ENCODE data around the gene NTRK2.

- no peak for TF ChIP-seq REST (IDR thresholded peaks at IDR 0.05; ENCODE audit: insufficient read depth in 1 of 2, low read depth in 2 of 2, low read length in 2 of 2)
- TF ChIP-seq POLR2AphosphoS5 (IDR thresholded peaks at IDR 0.05; ENCODE audit: low read depth, low read length), result no peak
- TF ChIP-seq TAF1 (IDR thresholded peaks at IDR 0.05; ENCODE audit: borderline replicate concordance, insufficient read depth, low read length), result no peak
- TF ChIP-seq SIN3A (IDR thresholded peaks at IDR 0.05; ENCODE audit: borderline replicate concordance, insufficient read depth, low read length), result no peak
Observed at GRCh38 chr9:84998639-84999038, 329.1 kb downstream of the NTRK2 start.

Measured in PFSK-1 (cell line).